H1 (cell line): ENCODE data around the gene IL17REL. TPM values are rescaled to one million over a fixed set of nuclear protein-coding genes. Genes with fewer than 3 reads are reported as not detected.

Experiments
- POLR2A ChIP-seq, 2 experiments: IDR thresholded peaks; 1 replicate in 1 of 2; 2 replicates in 1 of 2; pipeline ENCODE4 v1.6.1; 2011; ENCODE audit warnings: low read depth in 2 of 2, low read length in 2 of 2, mild to moderate bottlenecking in 2 of 2; ENCODE audit errors: control extremely low read depth in 1 of 2
- RNF2 ChIP-seq: fragments of 200-900, 300-1000 bp; sonication (generic); IDR thresholded peaks from 2 replicates; pipeline ENCODE4 v1.7.1; 2016; ENCODE audit warnings: borderline replicate concordance, low read depth, mild to moderate bottlenecking, antibody characterized with exemption, low read length; ENCODE audit not compliant: poor library complexity, severe bottlenecking; ENCODE audit errors: missing control alignments
- polyA plus RNA-seq, 7 experiments: library from polyadenylated mRNA; depleted of rRNA in 3 of 7; stranded (reverse) in 5 of 7; unstranded in 2 of 7; fragments of >200 nt in 5 of 7; fragments of 200-250 nt in 2 of 7; gene quantifications; 1 replicate in 5 of 7; 2 replicates in 1 of 7; 4 replicates in 1 of 7; pipeline versions ENCODE4 v1.2.1 to v1.2.3, GENCODE V29; 2011 to 2013; ENCODE audit warnings: missing spikeins in 2 of 7, mixed read lengths in 2 of 7
- total RNA-seq: library from RNA; stranded (reverse); fragmentation: NEBNext Ultra II Directional; extraction: Animal tissue kit (Norgen Biotek cat#: 25700); gene quantifications from 2 replicates; pipeline ENCODE4 v1.2.1, GENCODE V29; 2021
- TF ChIP-seq, protein P1 (sequence below): IDR thresholded peaks from 2 replicates; pipeline ENCODE4 v1.6.1; 2011; ENCODE audit warnings: low read length, improper control_type of control experiment

Gene IL17REL
- total and polyA plus RNA-seq, 2 of the 8 experiments (the other 6 are each of a cell fraction or from before 2014, with no cell fraction given): 0.15 to 0.20 TPM

DNA sequence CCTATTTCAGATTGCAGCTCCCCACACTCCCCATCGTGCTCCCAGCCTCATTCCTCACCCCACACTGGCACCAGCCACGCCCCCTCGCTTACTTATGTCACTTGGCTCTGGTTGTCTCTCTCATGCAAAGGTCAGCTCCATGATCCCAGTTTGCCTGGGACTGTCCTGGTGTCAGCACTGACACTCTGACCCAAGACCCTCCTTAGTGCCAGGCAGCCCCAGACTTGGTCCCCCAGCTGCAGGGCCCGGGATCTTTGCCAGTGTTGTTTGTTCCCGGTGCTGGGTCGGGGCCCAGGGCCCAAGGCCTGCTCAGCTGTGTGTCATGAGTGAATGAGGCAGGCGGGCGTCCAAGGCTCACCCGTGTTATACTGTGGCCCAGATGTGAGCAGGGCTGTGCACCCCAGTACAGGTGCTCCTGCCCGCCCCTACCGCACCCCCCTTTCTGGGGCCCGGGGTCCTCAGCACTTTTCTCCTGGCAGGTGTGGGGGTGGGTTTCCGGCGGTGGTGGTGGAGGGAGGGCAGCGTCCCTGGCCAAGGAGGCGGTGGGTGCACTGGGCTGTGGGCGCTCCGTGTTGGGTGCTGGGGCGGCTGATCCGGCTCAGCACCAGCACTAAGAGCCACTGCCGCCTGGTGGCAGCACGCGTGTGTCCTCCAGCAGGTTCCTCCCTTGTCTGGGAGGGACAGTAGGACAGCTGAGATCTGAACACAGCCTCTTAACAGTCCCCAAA, 19.5 kb downstream of the IL17REL start (continued):
- TF ChIP-seq POLR2A (IDR thresholded peaks at IDR 0.05; ENCODE audit: control extremely low read depth in 1 of 2, low read depth in 2 of 2, low read length in 2 of 2) (no peak), RNF2 (no peak)
- TF ChIP-seq, protein P1, sequence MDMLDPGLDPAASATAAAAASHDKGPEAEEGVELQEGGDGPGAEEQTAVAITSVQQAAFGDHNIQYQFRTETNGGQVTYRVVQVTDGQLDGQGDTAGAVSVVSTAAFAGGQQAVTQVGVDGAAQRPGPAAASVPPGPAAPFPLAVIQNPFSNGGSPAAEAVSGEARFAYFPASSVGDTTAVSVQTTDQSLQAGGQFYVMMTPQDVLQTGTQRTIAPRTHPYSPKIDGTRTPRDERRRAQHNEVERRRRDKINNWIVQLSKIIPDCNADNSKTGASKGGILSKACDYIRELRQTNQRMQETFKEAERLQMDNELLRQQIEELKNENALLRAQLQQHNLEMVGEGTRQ: no peak
